Liver (tissue), 9 donors: ENCODE results near the gene SORL1. TPM values are rescaled to one million over a fixed set of nuclear protein-coding genes. Genes with fewer than 3 reads are reported as not detected.

ENCODE experiments used
- DNase-seq: peaks from one replicate; pipeline ENCODE4 v3.0.0-alpha.2; 2017; ENCODE audit warnings: low spot score
- H3K27ac ChIP-seq, 2 donors: one replicate each; pipeline ENCODE4 v1.7.0; 2013; ENCODE audit warnings: inconsistent platforms in 2 of 2, low read length in 2 of 2, control low read depth in 1 of 2, low read depth in 1 of 2, mild to moderate bottlenecking in 1 of 2
- H3K27me3 ChIP-seq, 4 donors: one replicate each; pipeline versions ENCODE4 v1.6.1 to v1.7.0; 2013; ENCODE audit warnings: low read length in 3 of 4, inconsistent platforms in 1 of 4, mild to moderate bottlenecking in 1 of 4, moderate library complexity in 1 of 4; ENCODE audit not compliant: control insufficient read depth in 4 of 4, insufficient read depth in 4 of 4
- H3K36me3 ChIP-seq, 4 donors: one replicate each; pipeline versions ENCODE4 v1.6.1 to v1.7.0; 2013; ENCODE audit warnings: low read length in 3 of 4, mild to moderate bottlenecking in 3 of 4, low read depth in 1 of 4, moderate library complexity in 1 of 4; ENCODE audit not compliant: control insufficient read depth in 4 of 4, insufficient read depth in 3 of 4
- H3K4me1 ChIP-seq, 4 donors: one replicate each; pipeline versions ENCODE4 v1.6.1 to v1.7.0; 2013; ENCODE audit warnings: low read length in 3 of 4, mild to moderate bottlenecking in 3 of 4, moderate library complexity in 1 of 4; ENCODE audit not compliant: control insufficient read depth in 4 of 4, insufficient read depth in 4 of 4
- H3K4me3 ChIP-seq, 3 donors: one replicate each; pipeline versions ENCODE4 v1.6.1 to v1.7.0; 2013; ENCODE audit warnings: low read length in 3 of 3, control low read depth in 1 of 3, low read depth in 1 of 3, mild to moderate bottlenecking in 1 of 3
- H3K9ac ChIP-seq, 2 donors: one replicate each; pipeline ENCODE4 v1.7.0; 2013; ENCODE audit warnings: low read length in 2 of 2, mild to moderate bottlenecking in 2 of 2, moderate library complexity in 2 of 2, control low read depth in 1 of 2, low read depth in 1 of 2
- H3K9me3 ChIP-seq, 4 donors: one replicate each; pipeline versions ENCODE4 v1.6.1 to v1.7.0; 2013; ENCODE audit warnings: low read length in 3 of 4; ENCODE audit not compliant: control insufficient read depth in 4 of 4
- ATF3 ChIP-seq: IDR thresholded peaks from 2 replicates; pipeline ENCODE4 v1.6.1; 2016; ENCODE audit warnings: antibody characterized with exemption
- CTCF ChIP-seq: fragments of 150-350 bp; IDR thresholded peaks from 2 replicates; pipeline ENCODE4 v1.5.1; 2017; ENCODE audit warnings: improper control_type of control experiment, low read depth, low read length; ENCODE audit not compliant: missing input control
- EGR1 ChIP-seq, 2 donors: IDR thresholded peaks; 2 replicates each; pipeline ENCODE4 v1.6.1; 2016 to 2018; ENCODE audit warnings: antibody characterized with exemption in 2 of 2, low read depth in 2 of 2
- FOXA1 ChIP-seq: IDR thresholded peaks from 2 replicates; pipeline ENCODE4 v1.6.1; 2016; ENCODE audit warnings: antibody characterized with exemption
- FOXA2 ChIP-seq: IDR thresholded peaks from 2 replicates; pipeline ENCODE4 v1.6.1; 2016; ENCODE audit warnings: antibody characterized with exemption
- GABPA ChIP-seq, 2 donors: IDR thresholded peaks in 1 of 2; conservative IDR thresholded peaks in 1 of 2; 2 replicates each; pipeline ENCODE4 v1.6.1; 2016; ENCODE audit warnings: antibody characterized with exemption in 2 of 2, mild to moderate bottlenecking in 1 of 2, moderate library complexity in 1 of 2
- HNF4A ChIP-seq, 2 donors: conservative IDR thresholded peaks; 2 replicates each; pipeline ENCODE4 v1.6.1; 2016; ENCODE audit warnings: antibody characterized with exemption in 2 of 2, mild to moderate bottlenecking in 2 of 2
- HNF4G ChIP-seq: IDR thresholded peaks from 2 replicates; pipeline ENCODE4 v1.6.1; 2016; ENCODE audit warnings: antibody characterized with exemption
- JUND ChIP-seq, 2 donors: IDR thresholded peaks; 2 replicates each; pipeline ENCODE4 v1.6.1; 2016; ENCODE audit warnings: antibody characterized with exemption in 2 of 2
- MAX ChIP-seq: IDR thresholded peaks from 2 replicates; pipeline ENCODE4 v1.6.1; 2016; ENCODE audit warnings: antibody characterized with exemption
- NR2F2 ChIP-seq: IDR thresholded peaks from 2 replicates; pipeline ENCODE4 v1.6.1; 2016; ENCODE audit warnings: antibody characterized with exemption
- RAD21 ChIP-seq, 2 donors: IDR thresholded peaks; 2 replicates each; pipeline ENCODE4 v1.6.1; 2016; ENCODE audit warnings: antibody characterized with exemption in 2 of 2, mild to moderate bottlenecking in 2 of 2
- REST ChIP-seq: IDR thresholded peaks from 2 replicates; pipeline ENCODE4 v1.6.1; 2016; ENCODE audit warnings: antibody characterized with exemption, mild to moderate bottlenecking
- RXRA ChIP-seq, 2 donors: IDR thresholded peaks; 2 replicates each; pipeline ENCODE4 v1.6.1; 2017 to 2018; ENCODE audit warnings: antibody characterized with exemption in 2 of 2, mild to moderate bottlenecking in 1 of 2
- SP1 ChIP-seq: IDR thresholded peaks from 2 replicates; pipeline ENCODE4 v1.6.1; 2018; ENCODE audit warnings: antibody characterized with exemption, mild to moderate bottlenecking
- TAF1 ChIP-seq: conservative IDR thresholded peaks from 2 replicates; pipeline ENCODE4 v1.6.1; 2016; ENCODE audit warnings: antibody characterized with exemption, mild to moderate bottlenecking
- YY1 ChIP-seq: IDR thresholded peaks from 2 replicates; pipeline ENCODE4 v1.6.1; 2016; ENCODE audit warnings: antibody characterized with exemption, mild to moderate bottlenecking
- WGBS: extraction: QIAGEN DNeasy Blood & Tissue Kit; methylation state at CpG from one replicate; pipeline ENCODE4 v1.1.7; 2013; 5-methylcytosine and 5-hydroxymethylcytosine counted together
- polyA plus RNA-seq, 2 donors: library from polyadenylated mRNA; stranded (reverse) in 1 of 2; unstranded in 1 of 2; fragments of 200-250 nt in 1 of 2; fragments of >200 nt in 1 of 2; fragmentation: Nextera tagmentation in 1 of 2; extraction: Ambion mirVana in 1 of 2; gene quantifications; one replicate each; pipeline versions ENCODE4 v1.2.1 to v1.2.3, GENCODE V29; 2013 to 2015
- total RNA-seq, 2 donors: library from RNA; depleted of rRNA; stranded (reverse); fragments of >200 nt; gene quantifications; one replicate each; pipeline ENCODE4 v1.2.3, GENCODE V29; 2014
- donor health status: healthy.
- donor health status: healthy.
- donor health status: healthy.
- donor health status: healthy.
- donor health status: healthy.

Gene SORL1
- total and polyA plus RNA-seq, 4 donors, result 14.6 to 124 (median 25.4) TPM

GRCh38 chr11:121571506-121571905 lies 119.4 kb downstream of the SORL1 start:
- Histone ChIP-seq H3K27me3 (no peaks in the 10 kb centered on the region), H3K9me3 (no peaks in the 10 kb centered on the region), H3K36me3 (peaks cover 0 to 22% (median 6%) of the 10 kb centered on the region in 4 donors), H3K9ac (no peak overlapping the region), H3K4me1 (peaks cover 4 to 28% (median 12%) of the 10 kb centered on the region in 4 donors), H3K4me3 (no peak overlapping the region), H3K27ac (peak overlapping the region in 1 of 2 donors; percentile 68)
- TF ChIP-seq RXRA (IDR thresholded peaks at IDR 0.05) (no peak), HNF4G (no peak), EGR1 (IDR thresholded peaks at IDR 0.05; ENCODE audit: low read depth in 2 of 2) (no peak), CTCF (no peak), FOXA1 (no peak), RAD21 (IDR thresholded peaks at IDR 0.05) (no peak), ATF3 (no peak), FOXA2 (no peak), YY1 (no peak), REST (no peak), NR2F2 (no peak), SP1 (no peak)
- WGBS, result 76% methylated on average over 4 of the region's 4 CpGs
- DNase-seq, result no peak

- Histone ChIP-seq H3K36me3 (peaks cover 3 to 20% (median 11%) of the 10 kb centered on the region in 4 donors), H3K4me1 (peaks cover 2 to 21% (median 6%) of the 10 kb centered on the region in 4 donors), H3K27ac (peak overlapping the region; percentile 25 to 45), H3K9me3 (no peaks in the 10 kb centered on the region), H3K4me3 (no peak overlapping the region), H3K9ac (no peak overlapping the region), H3K27me3 (no peaks in the 10 kb centered on the region)
- TF ChIP-seq FOXA1, result no peak
- TF ChIP-seq CTCF, result no peak
- no peak for TF ChIP-seq MAX
- no peak for TF ChIP-seq TAF1
- no peak for TF ChIP-seq HNF4A (conservative IDR thresholded peaks at IDR 0.05)
- no peak for TF ChIP-seq RXRA (IDR thresholded peaks at IDR 0.05)
- TF ChIP-seq JUND (IDR thresholded peaks at IDR 0.05), result no peak
- TF ChIP-seq FOXA2, result no peak
- no peak for TF ChIP-seq YY1
- no peak for TF ChIP-seq GABPA (IDR thresholded peaks at IDR 0.05 in 1 of 2, conservative IDR thresholded peaks at IDR 0.05 in 1 of 2)
- no peak for TF ChIP-seq REST
- no peak for TF ChIP-seq HNF4G
- no peak for DNase-seq
- WGBS, result 80% methylated on average over 11 of the region's 11 CpGs
Observed at GRCh38 chr11:121572571-121573059, 120.5 kb downstream of the SORL1 start.
